ENCODE measurements around the gene MRFAP1L1.

DNA sequence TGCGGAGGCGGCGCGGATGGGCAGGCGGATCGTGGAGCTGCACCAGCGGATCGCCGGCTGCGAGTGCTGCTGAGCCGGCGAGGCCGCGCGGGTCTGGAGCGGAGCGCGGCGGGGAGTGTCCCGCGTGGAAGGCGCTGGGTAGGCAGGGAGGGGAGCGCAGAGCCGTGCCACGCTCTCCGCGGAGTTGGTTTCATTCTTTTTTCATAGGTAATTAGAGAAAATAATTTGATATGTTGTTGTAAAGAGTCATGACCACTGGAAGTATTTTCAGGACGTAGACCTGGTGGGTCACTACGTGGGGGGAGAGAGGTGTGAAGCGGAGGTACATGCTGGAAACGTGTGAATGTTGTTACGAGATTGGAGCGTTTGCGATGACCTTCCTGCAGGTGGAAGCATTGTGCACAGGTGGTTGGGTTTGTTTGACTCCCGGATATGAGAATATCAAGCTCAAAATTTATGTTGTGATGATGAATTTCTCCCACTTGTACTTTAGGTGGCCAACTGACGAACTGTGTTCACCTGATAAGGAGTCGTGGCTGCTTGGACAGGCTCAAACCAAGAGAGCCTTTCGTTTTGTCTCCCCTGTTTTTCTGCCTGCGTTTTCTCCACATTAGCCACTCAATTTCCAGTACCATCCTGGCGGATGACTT is 35.0 kb downstream of the MRFAP1L1 start:
- TF ChIP-seq ZBED1 (IDR thresholded peaks at IDR 0.05) (no peak), MBD2 (IDR thresholded peaks at IDR 0.05; ENCODE audit: borderline replicate concordance, low read depth) (no peak), SP1 (CRISPR knock-in tag; IDR thresholded peaks at IDR 0.05) (no peak), POLR2A (conservative IDR thresholded peaks at IDR 0.05) (0 out of 2 replicates have a peak, but pooled peaks have one; percentile 34), POLR2AphosphoS5 (IDR thresholded peaks at IDR 0.05; ENCODE audit: control insufficient read depth, insufficient read depth, low read depth, low read length) (peak; percentile 49), MAFK (IDR thresholded peaks at IDR 0.05; ENCODE audit: low read length) (no peak)
- TF ChIP-seq, protein P1, sequence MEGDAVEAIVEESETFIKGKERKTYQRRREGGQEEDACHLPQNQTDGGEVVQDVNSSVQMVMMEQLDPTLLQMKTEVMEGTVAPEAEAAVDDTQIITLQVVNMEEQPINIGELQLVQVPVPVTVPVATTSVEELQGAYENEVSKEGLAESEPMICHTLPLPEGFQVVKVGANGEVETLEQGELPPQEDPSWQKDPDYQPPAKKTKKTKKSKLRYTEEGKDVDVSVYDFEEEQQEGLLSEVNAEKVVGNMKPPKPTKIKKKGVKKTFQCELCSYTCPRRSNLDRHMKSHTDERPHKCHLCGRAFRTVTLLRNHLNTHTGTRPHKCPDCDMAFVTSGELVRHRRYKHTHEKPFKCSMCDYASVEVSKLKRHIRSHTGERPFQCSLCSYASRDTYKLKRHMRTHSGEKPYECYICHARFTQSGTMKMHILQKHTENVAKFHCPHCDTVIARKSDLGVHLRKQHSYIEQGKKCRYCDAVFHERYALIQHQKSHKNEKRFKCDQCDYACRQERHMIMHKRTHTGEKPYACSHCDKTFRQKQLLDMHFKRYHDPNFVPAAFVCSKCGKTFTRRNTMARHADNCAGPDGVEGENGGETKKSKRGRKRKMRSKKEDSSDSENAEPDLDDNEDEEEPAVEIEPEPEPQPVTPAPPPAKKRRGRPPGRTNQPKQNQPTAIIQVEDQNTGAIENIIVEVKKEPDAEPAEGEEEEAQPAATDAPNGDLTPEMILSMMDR (IDR thresholded peaks at IDR 0.05 in 2 of 3, conservative IDR thresholded peaks at IDR 0.05 in 1 of 3; ENCODE audit: insufficient read depth in 2 of 3, low read depth in 1 of 3, low read length in 3 of 3) = peak; percentile 60 to 65 (median 62)
